ENCODE measurements around the gene SPATA31D4.

SPATA31D4 gene

DNA sequence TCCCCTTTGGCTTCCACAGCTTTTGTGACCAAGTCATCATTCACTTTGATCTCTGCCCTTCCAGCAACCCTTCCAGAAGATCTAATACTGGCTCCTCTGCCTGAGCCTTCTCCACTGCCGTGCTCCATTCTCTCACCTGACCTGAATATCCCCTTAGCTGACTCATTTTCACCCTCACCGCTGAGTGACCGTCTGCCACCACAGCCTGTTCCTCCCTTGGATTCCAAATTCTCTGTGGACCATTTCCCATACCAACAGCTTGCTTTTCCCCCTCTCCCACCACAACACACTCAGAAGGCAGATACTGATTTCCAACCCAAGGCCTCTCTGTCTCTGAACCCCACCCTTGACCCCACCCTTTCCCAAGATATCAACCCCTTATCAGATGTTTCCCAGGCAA is 39.8 kb downstream of the SPATA31D4 start:
- DNase-seq: no peak

DNA sequence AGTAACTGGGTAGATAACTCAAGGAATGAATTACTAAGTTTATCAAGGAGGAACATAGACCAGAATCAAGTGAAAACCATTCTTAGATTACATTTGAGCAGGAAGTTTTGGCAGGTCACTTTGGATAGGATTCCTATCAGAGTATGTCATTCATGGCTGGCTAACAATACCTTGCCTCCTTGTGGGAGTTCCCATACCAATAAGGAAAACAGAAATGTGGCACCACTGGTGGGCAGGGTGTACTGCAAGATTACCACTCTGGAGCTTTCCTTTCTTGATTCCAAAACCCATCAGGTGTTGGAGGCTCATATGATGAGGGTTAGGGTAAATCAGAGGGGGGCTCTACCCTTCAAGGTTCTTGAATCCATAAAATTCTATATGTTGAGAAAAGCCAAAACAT is 41.7 kb downstream of the SPATA31D4 start:
- DNase-seq: no peak

DNA sequence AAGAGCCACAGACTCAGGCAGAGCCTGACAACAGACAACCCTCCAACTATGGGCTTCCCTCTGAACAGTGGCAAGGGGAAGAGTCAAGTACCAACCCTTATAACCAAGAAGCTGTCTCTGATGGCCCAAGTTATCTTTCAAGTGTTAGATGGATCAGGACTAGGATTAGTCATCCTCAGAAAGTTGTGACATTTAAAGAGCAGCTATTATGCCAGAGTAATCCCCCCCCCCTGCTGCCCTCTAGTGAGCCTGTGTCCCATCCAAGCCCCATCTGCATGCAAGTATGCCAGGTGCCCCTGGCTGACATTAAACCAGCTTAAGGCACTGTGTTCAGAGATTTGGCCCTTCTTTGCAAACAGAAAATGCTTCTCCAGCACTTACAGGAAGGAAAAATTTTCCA is 43.5 kb downstream of the SPATA31D4 start:
- no peak for DNase-seq

- DNase-seq: no peak
Measured at GRCh38 chr9:81974764-81975163, 46.5 kb downstream of the SPATA31D4 start.

GRCh38 chr9:81976351-81976750 is 48.1 kb downstream of the SPATA31D4 start:
- DNase-seq: no peak

- no peak for DNase-seq
Measured at GRCh38 chr9:81979196-81979595, 51.0 kb downstream of the SPATA31D4 start.

DNA sequence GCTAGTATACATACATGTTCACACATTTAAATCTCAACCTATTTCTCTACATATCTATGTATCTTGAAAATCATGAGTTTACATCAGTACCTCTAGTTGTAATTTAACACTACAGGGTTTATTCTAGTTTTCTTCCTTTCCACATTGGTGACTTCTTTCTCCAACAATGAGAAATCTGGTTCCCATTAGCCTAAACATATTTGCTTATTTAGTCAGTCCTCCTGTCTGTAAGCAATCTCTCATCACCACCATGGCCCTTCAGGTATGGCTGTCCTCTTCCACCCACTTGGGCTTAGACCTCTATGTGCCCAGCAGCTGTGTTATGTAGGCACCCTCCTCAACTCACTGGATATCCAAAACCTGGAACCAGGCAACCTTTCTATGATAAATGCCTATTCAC is 52.3 kb downstream of the SPATA31D4 start:
- no peak for DNase-seq

GRCh38 chr9:81981883-81982282 is 53.7 kb downstream of the SPATA31D4 start:
- DNase-seq: no peak

Measured in inflammatory macrophage (primary cell).